GM18861 (cell line): ENCODE measurements around the gene TPCN1.
A peak's percentile ranks its signal among the peaks of the same experiment; 100 is the strongest.

Experiments
- ATAC-seq: cut with Tn5 transposase; IDR thresholded peaks from one replicate; pipeline ENCODE4 v1.9.1; 2021; ENCODE audit not compliant: unreplicated experiment

TPCN1 gene

DNA sequence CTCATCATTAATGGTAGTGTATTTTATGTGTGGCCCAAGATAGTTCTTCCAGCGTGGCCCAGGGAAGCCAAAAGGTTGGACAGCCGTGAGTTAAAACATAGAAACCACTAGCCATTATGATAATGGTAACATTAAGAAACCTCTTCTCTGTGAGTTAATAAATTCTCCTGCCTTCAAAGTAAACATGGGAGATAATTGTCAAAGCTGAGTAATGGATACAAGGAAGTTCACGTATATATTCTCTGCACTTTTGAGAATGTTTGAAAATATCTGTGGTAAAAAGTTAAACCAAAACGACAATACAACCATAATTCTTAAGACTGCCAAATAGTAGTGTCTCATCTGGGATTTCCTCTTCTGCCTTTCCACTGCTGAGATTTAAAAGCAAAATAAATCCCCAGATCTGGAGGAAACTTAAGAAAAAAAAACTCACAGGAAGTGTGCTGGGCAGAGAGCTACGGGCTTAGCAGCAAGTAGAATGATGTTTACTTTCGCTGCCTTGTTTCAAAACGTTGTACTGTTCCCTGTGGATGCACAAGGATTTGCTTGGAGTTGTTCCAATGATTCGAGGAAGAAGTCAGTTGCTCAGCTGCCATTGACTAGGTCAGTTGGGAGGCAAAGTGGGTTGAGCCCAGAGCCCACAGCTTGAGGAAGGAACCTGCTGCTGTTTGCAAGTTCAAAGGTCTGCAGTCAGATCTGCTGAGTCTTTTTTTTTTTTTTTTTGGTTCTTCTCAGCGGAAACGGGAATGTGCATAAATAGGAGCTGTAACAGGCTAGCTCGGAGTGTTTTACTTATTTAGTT, 1.7 kb downstream of the TPCN1 start:
- no peak for ATAC-seq

- no peak for ATAC-seq
These were observed 3.7 kb downstream of the TPCN1 start for GRCh38 chr12:113224955-113225354.

GRCh38 chr12:113226696-113227568, 5.7 kb downstream of the TPCN1 start:
- no peak for ATAC-seq

DNA sequence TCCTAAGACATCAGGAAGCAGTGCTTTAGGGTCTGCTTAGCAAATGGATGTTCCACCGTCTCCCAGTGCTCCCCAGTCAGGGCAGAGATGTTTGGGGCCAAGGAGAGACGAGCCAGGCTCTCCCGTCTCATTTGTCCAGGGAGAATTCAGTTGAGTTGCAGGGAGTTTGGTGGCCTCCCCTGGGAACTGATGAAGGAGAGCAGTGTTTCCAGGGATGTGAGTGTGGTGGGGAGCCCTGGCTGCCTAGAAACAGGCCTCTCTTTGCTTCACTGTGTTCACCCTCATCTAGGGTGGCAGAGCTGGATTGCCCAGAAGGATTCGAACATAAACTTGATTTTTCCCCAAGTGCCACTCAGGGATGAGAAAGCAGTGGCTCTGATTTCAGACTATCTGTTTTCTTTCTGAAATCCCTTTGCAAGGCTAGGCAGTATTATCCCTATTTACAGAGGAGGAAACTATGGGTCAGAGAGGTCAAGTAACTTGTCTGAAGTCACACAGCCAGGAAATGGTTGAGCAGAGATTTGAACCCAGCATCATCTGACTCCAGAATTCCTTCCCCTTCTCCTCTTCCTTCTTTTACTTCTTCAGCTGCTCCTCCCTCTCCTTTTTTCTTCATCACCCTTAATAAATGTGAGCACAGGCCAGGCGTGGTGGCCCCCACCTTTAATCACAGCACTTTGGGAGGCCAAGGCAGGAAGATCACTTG, 6.6 kb downstream of the TPCN1 start:
- no peak for ATAC-seq

DNA sequence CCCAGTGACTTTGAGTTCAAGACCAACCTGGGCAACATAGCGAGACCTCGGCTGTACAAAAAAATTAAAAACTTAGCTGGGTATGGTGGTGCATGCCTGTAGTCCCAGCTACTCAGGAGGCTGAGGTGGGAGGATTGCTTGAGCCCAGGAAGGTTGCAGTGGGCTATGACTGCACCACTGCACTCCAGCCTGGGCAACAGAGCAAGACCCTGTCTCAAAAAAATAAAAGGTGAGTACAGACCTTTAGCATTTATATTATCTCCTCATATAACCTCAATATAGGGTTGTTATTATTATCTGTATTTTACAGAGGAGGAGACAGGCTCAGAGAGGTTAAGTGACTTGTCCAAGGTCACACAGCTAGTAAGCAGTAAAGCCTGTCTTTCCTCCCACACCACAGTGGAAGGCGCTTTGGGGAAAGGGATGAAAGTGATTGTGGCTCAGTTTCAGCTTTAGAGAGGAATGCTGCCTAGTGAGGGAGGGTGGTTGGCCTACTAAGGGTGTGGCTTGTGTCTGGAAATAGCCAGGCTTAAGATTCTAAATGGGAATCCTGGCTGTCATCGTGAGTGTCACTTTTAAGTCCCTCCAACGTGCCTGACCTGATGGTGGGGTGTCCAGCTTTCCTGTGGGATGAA, 7.2 kb downstream of the TPCN1 start:
- ATAC-seq: no peak

GRCh38 chr12:113230315-113231234, 9.3 kb downstream of the TPCN1 start:
- ATAC-seq: no peak

GRCh38 chr12:113231235-113232088, 10.2 kb downstream of the TPCN1 start:
- ATAC-seq: no peak

- ATAC-seq: no peak
These were observed 11.0 kb downstream of the TPCN1 start for GRCh38 chr12:113232089-113232839.

- peak; percentile 51 for ATAC-seq
These were observed 11.7 kb downstream of the TPCN1 start for GRCh38 chr12:113232840-113233585.

- ATAC-seq: no peak
These were observed 12.7 kb downstream of the TPCN1 start for GRCh38 chr12:113233967-113234366.

- ATAC-seq: no peak
These were observed 13.2 kb downstream of the TPCN1 start for GRCh38 chr12:113234483-113234882.

- ATAC-seq: no peak
These were observed 14.7 kb downstream of the TPCN1 start for GRCh38 chr12:113235976-113236375.

- no peak for ATAC-seq
These were observed 15.5 kb downstream of the TPCN1 start for GRCh38 chr12:113236539-113237399.

GRCh38 chr12:113237748-113238147, 16.5 kb downstream of the TPCN1 start:
- no peak for ATAC-seq

- ATAC-seq: no peak
These were observed 17.0 kb downstream of the TPCN1 start for GRCh38 chr12:113238309-113238708.

GRCh38 chr12:113239288-113239771, 18.1 kb downstream of the TPCN1 start:
- no peak for ATAC-seq
